ENCODE results near the gene ADISSP.

The ADISSP gene

DNA sequence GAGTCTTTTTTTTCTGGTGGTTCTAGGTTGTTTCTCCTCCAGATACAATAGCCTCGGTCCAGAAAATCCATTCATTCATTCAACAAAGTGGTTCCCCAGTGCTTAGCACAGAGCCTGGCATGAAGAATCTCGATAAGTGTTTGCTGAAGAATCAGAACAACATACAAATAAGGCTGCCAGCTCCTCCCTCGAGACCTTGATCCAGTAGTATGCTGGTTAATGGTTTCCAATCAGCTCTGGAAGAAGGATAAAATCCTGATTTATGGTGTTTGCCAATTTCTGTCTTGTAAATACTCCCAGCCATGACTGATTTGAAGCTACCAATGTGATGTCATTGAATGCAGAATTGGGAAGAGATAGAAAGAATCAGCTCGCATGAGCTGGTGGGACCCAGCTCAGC is 31.8 kb downstream of the ADISSP start:
- DNase-seq: no peak

- DNase-seq: no peak
Measured at GRCh38 chr20:3734111-3734843, 33.3 kb downstream of the ADISSP start.

- DNase-seq: no peak
Measured at GRCh38 chr20:3733119-3733995, 34.2 kb downstream of the ADISSP start.

DNA sequence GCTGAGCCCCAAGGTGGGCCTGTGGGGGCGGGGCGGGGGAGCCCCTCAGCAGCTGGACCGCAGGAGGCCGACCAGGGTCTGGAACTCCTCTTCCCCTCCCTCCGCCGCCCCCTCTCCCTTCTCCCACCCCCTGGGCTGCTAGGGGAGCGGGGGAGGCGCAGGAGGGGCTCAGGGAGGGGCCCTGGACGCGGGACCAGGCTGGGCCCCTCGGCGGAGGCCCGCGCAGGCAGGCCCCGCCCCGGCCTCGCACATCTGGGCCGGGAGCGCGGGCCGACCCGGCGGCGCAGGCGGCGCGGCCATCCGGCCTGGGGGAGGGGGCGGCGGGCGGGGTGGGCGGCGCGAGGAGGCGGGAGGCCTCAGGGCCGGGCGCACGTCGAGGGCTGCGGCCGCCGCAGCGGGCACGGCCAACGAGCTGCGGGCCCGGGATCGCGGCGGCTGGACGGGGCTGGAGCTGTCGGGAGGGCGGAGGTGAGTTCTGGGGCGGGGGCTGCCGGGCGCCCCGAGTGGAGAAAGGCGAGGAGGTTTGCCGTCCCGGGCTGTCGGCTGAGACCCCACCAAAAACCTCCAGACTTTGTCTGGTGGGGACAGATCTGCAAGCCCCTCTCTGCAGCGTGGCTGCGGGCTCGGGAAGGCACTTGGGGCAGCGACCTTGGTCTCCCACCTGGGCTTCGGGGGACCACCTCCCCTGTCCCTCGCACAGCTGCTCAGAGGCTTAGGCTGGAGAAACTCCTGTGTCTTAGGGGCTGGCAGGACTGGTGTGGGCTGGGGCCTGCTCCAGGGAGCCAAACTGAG is 35.0 kb downstream of the ADISSP start, which contains the start of gene HSPA12B:
HSPA12B (plus strand) TSS at position 359 of the 792 bp plus-strand sequence. CDS start 5,990 bp downstream, outside the sequence.
- no peak for DNase-seq

GRCh38 chr20:3731944-3732326 is 35.6 kb downstream of the ADISSP start:
- DNase-seq: no peak

GRCh38 chr20:3730803-3731672 is 36.5 kb downstream of the ADISSP start:
- DNase-seq: no peak

- DNase-seq: no peak
Measured at GRCh38 chr20:3729811-3730540, 37.6 kb downstream of the ADISSP start.

DNA sequence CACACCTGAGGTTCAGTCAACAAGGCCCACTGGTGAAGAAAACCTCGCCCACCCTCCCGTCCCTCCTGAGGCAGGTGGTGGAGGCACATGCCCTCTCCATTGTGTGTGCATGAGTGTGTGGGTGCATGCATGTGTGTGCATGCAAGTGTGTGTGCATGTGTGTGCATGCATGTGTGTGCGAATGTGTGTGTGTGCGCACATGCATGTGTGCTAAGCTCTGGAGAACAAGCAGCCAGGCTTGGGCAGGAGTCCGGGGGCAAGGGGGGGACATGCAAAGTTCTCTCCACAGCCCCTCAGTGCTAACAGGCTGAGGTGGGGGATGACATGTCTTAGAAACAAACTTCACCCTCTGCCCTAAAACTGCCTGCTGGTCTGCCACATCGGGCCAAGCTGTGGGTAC is 38.2 kb downstream of the ADISSP start:
- no peak for DNase-seq

GRCh38 chr20:3728876-3729275 is 38.7 kb downstream of the ADISSP start:
- DNase-seq: no peak

DNA sequence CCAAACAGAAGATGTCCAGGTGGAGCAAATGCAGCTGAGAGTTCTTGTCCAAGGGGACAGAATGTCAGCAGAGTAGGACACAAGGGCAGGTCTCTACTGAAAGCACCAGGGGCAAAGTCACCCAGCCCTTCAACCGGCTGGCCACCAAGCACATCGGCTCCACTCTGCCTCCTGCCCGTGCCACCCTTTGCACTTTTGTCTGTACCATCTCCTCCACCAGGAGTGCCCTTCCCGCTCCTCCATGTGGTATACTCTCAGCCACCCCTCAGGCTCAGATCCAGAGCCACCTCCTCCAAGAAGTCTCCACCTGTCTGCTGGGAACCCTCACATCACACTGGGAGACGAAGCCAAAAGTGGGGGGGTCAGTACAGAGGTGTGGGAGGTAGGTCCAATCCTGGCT is 39.2 kb downstream of the ADISSP start:
- DNase-seq: no peak

- no peak for DNase-seq
Measured at GRCh38 chr20:3727401-3728021, 40.0 kb downstream of the ADISSP start.

- DNase-seq: no peak
Measured at GRCh38 chr20:3724356-3724755, 43.2 kb downstream of the ADISSP start.

GRCh38 chr20:3723284-3723683 is 44.3 kb downstream of the ADISSP start:
- DNase-seq: no peak

- no peak for DNase-seq
Measured at GRCh38 chr20:3721912-3722311, 45.6 kb downstream of the ADISSP start.

- DNase-seq: no peak
Measured at GRCh38 chr20:3720626-3721025, 46.9 kb downstream of the ADISSP start.

DNA sequence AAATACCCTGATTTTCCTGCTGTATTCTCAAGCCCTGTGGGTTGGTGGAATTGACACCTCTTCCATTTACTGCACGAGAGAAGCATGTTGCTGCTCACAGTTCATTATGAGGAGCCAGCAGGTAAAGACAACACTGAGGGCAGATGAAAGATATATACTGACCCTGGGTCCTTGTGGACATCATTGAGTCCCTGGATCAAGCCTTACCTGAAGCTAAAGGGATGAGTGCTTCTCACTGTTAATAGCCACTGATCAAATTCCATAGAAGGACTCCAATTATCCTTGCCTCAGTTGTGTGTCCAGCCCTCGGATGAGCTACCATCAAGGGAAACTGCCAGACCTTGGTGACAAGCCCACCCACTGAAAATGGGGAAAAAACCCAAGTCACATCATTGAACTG is 47.5 kb downstream of the ADISSP start:
- no peak for DNase-seq

DNA sequence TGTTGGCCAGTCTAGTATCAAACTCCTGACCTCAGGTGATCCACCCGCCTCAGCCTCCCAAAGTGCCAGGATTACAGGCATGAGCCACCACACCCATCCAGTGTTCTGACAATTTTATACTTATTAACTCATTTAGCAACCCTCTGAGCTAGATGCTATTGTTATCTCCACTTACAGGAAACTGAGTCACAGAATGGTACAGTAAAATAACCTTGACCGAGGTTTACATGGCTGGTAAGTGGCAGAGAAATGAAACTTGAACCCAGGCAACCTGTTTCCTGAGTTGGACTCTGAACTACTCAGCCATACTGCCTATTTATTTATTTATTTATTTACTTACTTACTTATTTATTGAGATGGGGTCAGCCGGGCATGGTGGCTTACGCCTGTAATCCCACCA is 48.5 kb downstream of the ADISSP start:
- no peak for DNase-seq

- DNase-seq: no peak
Measured at GRCh38 chr20:3716195-3716834, 51.2 kb downstream of the ADISSP start.

DNA sequence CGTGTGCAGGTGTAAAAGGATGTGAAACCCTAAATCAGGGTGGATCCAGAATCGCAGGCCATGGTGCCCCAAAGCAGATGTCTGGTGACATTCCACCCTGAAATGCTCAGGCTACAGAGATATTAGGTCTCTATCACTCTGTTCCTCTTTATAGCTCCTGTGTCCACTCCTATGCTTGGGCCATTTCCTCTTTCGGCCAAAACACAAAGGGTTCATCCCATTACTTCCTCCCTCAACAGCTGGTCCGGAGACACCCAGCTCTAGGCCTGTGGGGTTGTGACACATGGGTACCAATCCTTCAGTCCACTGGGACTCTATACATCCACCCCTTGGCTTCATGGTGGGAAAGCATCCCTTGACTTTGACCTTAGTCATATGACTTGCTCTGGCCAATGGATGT is 53.5 kb downstream of the ADISSP start:
- no peak for DNase-seq

DNA sequence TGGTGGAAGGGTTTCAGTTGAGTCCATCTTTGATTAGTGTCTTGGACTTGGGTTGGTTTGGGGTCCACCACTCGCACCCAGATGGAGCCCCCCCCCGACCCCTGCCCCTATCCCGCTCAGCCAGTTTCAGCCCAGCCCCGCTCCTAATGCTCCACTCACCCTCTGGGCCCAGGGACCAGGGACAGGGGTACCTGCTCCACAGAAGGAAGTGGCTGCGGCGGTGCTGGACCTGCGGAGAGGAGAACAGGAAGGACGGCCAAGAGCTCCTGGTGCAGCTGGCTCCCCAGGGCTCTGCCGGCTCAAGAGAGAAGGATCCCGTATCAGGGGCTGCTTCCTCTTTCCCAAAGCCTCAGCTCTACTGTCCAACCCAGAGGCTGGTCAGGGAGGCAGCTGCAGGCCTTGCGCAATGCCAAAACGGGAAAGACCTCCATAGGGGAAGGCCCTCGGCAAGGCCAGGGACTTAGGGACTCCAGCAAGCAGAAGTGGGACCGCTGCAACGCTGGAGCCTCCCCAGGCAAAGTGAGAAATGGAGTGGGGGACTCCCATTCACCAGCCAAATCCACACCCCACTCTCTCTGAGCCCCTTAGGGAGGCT is 55.2 kb downstream of the ADISSP start, which contains the start of gene SIGLEC1:
SIGLEC1 (minus strand) TSS at position 322 of the 595 bp plus-strand sequence. CDS start 5,472 bp downstream, outside the sequence.
- no peak for DNase-seq
